IMR-90 (cell line): ENCODE results near the gene OAS1.

Source experiments
- CEBPB ChIP-seq: IDR thresholded peaks from 2 replicates; pipeline ENCODE4 v1.6.1; 2012; ENCODE audit warnings: low read depth, low read length, improper control_type of control experiment
- CHD1 ChIP-seq: IDR thresholded peaks from 2 replicates; pipeline ENCODE4 v1.6.1; 2012; ENCODE audit warnings: low read depth, low read length, improper control_type of control experiment
- MAZ ChIP-seq: IDR thresholded peaks from 2 replicates; pipeline ENCODE4 v1.6.1; 2012; ENCODE audit warnings: low read depth, mild to moderate bottlenecking, low read length, improper control_type of control experiment, moderate library complexity, borderline replicate concordance
- POLR2A ChIP-seq: IDR thresholded peaks from 2 replicates; pipeline ENCODE4 v1.6.1; 2012; ENCODE audit warnings: mild to moderate bottlenecking, low read depth, low read length
- RAD21 ChIP-seq: IDR thresholded peaks from 2 replicates; pipeline ENCODE4 v1.6.1; 2012; ENCODE audit warnings: low read length, improper control_type of control experiment
- SMC3 ChIP-seq: fragments of 150-350 bp; IDR thresholded peaks from 2 replicates; pipeline ENCODE4 v1.6.1; 2016; ENCODE audit warnings: low read depth, mild to moderate bottlenecking, antibody characterized with exemption, low read length, moderate library complexity
- TF ChIP-seq, protein P1 (sequence below): conservative IDR thresholded peaks from 2 replicates; pipeline ENCODE4 v1.5.1; 2012; ENCODE audit warnings: mild to moderate bottlenecking, low read depth, low read length, improper control_type of control experiment
- TF ChIP-seq, protein P2 (sequence below): fragments of 150-350 bp; IDR thresholded peaks from 2 replicates; pipeline ENCODE4 v1.6.1; 2017; ENCODE audit warnings: mild to moderate bottlenecking, antibody characterized with exemption, low read length, low read depth
- TF ChIP-seq, protein P3 (sequence below): fragments of 150-350 bp; IDR thresholded peaks from 2 replicates; pipeline ENCODE4 v1.6.1; 2016; ENCODE audit warnings: low read depth, mild to moderate bottlenecking, low read length, moderate library complexity, borderline replicate concordance

DNA sequence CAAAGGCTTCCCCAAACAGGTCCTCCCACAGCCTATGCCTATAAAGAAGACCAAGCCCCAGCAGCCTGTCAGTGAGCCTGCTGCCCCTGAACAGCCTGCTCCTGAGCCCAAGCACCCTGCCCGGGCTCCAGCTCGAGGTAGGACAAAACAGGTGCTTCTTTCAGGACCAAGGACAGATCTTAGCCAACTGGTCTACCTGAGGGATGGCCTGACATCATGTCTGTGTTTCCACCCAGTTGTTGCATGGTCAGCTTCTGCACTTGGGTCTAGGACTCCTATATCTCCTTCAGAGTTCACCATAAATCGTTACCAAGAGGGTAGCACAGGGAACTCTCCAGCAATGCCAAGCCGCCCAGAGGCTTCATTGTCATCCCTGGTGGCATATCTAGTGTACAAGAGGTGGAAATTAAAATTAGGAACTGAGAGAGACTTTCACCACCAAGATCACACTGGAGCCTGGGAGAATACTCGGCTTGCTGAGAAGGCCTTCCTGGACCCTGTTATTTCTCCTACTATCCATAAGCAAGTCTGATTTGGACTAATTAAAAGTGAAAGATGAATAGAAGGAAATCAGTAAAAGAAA lies 38.2 kb upstream of the OAS1 start:
- TF ChIP-seq, protein P1, sequence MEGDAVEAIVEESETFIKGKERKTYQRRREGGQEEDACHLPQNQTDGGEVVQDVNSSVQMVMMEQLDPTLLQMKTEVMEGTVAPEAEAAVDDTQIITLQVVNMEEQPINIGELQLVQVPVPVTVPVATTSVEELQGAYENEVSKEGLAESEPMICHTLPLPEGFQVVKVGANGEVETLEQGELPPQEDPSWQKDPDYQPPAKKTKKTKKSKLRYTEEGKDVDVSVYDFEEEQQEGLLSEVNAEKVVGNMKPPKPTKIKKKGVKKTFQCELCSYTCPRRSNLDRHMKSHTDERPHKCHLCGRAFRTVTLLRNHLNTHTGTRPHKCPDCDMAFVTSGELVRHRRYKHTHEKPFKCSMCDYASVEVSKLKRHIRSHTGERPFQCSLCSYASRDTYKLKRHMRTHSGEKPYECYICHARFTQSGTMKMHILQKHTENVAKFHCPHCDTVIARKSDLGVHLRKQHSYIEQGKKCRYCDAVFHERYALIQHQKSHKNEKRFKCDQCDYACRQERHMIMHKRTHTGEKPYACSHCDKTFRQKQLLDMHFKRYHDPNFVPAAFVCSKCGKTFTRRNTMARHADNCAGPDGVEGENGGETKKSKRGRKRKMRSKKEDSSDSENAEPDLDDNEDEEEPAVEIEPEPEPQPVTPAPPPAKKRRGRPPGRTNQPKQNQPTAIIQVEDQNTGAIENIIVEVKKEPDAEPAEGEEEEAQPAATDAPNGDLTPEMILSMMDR = no peak
- no peak for TF ChIP-seq CHD1
- no peak for TF ChIP-seq POLR2A
- TF ChIP-seq, protein P2, sequence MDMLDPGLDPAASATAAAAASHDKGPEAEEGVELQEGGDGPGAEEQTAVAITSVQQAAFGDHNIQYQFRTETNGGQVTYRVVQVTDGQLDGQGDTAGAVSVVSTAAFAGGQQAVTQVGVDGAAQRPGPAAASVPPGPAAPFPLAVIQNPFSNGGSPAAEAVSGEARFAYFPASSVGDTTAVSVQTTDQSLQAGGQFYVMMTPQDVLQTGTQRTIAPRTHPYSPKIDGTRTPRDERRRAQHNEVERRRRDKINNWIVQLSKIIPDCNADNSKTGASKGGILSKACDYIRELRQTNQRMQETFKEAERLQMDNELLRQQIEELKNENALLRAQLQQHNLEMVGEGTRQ = no peak
- TF ChIP-seq SMC3 = no peak
- TF ChIP-seq, protein P3, sequence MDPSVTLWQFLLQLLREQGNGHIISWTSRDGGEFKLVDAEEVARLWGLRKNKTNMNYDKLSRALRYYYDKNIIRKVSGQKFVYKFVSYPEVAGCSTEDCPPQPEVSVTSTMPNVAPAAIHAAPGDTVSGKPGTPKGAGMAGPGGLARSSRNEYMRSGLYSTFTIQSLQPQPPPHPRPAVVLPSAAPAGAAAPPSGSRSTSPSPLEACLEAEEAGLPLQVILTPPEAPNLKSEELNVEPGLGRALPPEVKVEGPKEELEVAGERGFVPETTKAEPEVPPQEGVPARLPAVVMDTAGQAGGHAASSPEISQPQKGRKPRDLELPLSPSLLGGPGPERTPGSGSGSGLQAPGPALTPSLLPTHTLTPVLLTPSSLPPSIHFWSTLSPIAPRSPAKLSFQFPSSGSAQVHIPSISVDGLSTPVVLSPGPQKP = no peak
- no peak for TF ChIP-seq MAZ
- TF ChIP-seq CEBPB = no peak
- TF ChIP-seq RAD21 = no peak
